PFSK-1 (cell line): ENCODE measurements around the gene ZBP1.

Source experiments
- FOXP2 ChIP-seq: optimal IDR thresholded peaks from 2 replicates; pipeline ENCODE3; 2011; ENCODE audit warnings: borderline replicate concordance, control low read depth, inconsistent platforms; ENCODE audit not compliant: insufficient read depth; ENCODE audit errors: extremely low read length, extremely low read depth
- POLR2AphosphoS5 ChIP-seq: IDR thresholded peaks from 2 replicates; pipeline ENCODE4 v1.6.1; 2012; ENCODE audit warnings: low read depth, mild to moderate bottlenecking, control low read depth, low read length, moderate library complexity
- SIN3A ChIP-seq: IDR thresholded peaks from 2 replicates; pipeline ENCODE4 v1.6.1; 2012; ENCODE audit warnings: mild to moderate bottlenecking, low read length, moderate library complexity, borderline replicate concordance; ENCODE audit not compliant: insufficient read depth
- TAF1 ChIP-seq: IDR thresholded peaks from 2 replicates; pipeline ENCODE4 v1.6.1; 2012; ENCODE audit warnings: low read length, control low read depth, borderline replicate concordance; ENCODE audit not compliant: insufficient read depth
- TF ChIP-seq, protein P1 (sequence below), 2 experiments: IDR thresholded peaks; 2 replicates each; pipeline versions ENCODE4 v1.6.1 to v1.8.0; 2011 to 2012; ENCODE audit warnings: low read depth in 2 of 2, low read length in 2 of 2, control low read depth in 1 of 2, inconsistent platforms in 1 of 2, mild to moderate bottlenecking in 1 of 2, moderate library complexity in 1 of 2; ENCODE audit not compliant: insufficient read depth in 1 of 2

ZBP1 gene

GRCh38 chr20:57655809-57656155, 35.6 kb upstream of the ZBP1 start:
- TF ChIP-seq TAF1, result no peak
- TF ChIP-seq SIN3A, result no peak
- TF ChIP-seq POLR2AphosphoS5, result no peak
- TF ChIP-seq FOXP2, result no peak
- TF ChIP-seq, protein P1, sequence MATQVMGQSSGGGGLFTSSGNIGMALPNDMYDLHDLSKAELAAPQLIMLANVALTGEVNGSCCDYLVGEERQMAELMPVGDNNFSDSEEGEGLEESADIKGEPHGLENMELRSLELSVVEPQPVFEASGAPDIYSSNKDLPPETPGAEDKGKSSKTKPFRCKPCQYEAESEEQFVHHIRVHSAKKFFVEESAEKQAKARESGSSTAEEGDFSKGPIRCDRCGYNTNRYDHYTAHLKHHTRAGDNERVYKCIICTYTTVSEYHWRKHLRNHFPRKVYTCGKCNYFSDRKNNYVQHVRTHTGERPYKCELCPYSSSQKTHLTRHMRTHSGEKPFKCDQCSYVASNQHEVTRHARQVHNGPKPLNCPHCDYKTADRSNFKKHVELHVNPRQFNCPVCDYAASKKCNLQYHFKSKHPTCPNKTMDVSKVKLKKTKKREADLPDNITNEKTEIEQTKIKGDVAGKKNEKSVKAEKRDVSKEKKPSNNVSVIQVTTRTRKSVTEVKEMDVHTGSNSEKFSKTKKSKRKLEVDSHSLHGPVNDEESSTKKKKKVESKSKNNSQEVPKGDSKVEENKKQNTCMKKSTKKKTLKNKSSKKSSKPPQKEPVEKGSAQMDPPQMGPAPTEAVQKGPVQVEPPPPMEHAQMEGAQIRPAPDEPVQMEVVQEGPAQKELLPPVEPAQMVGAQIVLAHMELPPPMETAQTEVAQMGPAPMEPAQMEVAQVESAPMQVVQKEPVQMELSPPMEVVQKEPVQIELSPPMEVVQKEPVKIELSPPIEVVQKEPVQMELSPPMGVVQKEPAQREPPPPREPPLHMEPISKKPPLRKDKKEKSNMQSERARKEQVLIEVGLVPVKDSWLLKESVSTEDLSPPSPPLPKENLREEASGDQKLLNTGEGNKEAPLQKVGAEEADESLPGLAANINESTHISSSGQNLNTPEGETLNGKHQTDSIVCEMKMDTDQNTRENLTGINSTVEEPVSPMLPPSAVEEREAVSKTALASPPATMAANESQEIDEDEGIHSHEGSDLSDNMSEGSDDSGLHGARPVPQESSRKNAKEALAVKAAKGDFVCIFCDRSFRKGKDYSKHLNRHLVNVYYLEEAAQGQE (IDR thresholded peaks at IDR 0.05; ENCODE audit: insufficient read depth in 1 of 2, low read depth in 2 of 2, low read length in 2 of 2), result no peak

GRCh38 chr20:57654998-57655808, 35.0 kb upstream of the ZBP1 start:
- TF ChIP-seq TAF1 (no peak), POLR2AphosphoS5 (no peak), SIN3A (no peak), FOXP2 (no peak)
- TF ChIP-seq, protein P1 (IDR thresholded peaks at IDR 0.05; ENCODE audit: insufficient read depth in 1 of 2, low read depth in 2 of 2, low read length in 2 of 2), result no peak

DNA sequence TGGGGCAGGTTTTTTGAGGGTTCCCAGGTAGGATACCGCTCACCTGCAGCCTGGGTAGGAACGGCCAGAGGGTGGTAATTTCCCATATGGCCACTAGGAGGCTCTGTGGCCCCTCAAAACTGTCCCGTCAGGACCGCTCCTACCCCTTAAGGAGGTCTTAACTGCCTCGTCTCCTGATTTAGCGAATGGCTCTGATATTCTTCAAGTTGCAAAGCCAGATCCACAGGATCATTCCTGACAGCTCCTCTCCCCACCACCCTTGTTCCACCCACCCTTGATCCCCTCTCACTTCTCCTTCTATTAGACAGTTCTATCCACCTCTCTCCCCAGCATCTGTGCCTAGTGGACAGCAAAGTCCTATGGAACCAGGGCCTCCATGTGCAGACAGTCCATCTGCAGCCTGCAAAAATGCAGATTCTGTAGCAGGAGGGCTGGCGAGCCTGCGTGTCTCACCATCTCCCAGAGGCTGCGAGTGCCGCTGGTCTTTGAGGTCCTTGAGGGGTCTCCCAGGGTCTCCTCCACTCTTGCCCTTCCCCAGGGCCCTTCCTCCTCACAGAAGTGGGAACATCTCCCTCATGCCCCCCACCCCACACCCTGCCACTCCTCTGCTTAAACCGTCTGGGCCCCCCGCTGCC, 34.3 kb upstream of the ZBP1 start:
- TF ChIP-seq, protein P1 (IDR thresholded peaks at IDR 0.05; ENCODE audit: insufficient read depth in 1 of 2, low read depth in 2 of 2, low read length in 2 of 2), result no peak
- TF ChIP-seq FOXP2 (no peak), POLR2AphosphoS5 (no peak), SIN3A (no peak), TAF1 (no peak)

DNA sequence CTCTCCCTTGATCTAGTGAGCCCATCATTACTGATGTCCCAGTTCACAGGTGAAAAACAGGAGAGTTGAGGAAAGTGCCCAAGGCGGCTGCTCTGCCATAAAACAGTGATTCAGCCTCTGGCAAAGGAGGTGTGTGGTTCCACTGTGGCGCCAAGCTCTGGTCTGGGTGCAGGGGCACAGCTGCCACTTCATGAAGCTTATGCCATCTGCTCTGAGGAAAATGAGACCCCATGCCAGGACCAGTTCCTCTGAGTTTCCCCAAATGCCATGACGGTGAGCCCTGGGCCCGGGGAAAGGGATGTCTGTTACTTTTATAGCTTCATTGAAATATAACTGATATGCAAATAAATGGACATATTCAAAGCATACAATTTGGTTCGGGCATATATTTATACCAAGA, 33.7 kb upstream of the ZBP1 start:
- TF ChIP-seq, protein P1 (IDR thresholded peaks at IDR 0.05; ENCODE audit: insufficient read depth in 1 of 2, low read depth in 2 of 2, low read length in 2 of 2), result no peak
- TF ChIP-seq FOXP2 (no peak), TAF1 (no peak), POLR2AphosphoS5 (no peak), SIN3A (no peak)
